WTC11 (cell line): ENCODE data around the gene CNTLN. TPM values are rescaled to one million over a fixed set of nuclear protein-coding genes. Genes with fewer than 3 reads are reported as not detected.

ENCODE experiments used
- ATAC-seq: fragments of 200-7000 bp; cut with Tn5 transposase; 2 replicates; pipeline ENCODE4 v1.10.0; 2021; ENCODE audit warnings: mild to moderate bottlenecking, moderate library complexity
- CTCF ChIA-PET: fragments of 300-600 bp; sonication (Branson Sonifier 250); formaldehyde crosslinking; loops from one replicate; lab custom pipeline; 2021; ENCODE audit warnings: antibody characterized with exemption; lab: Charles Lee
- POLR2A ChIA-PET: fragments of 350-600 bp; sonication (Branson Sonifier 250); formaldehyde crosslinking; loops from one replicate; lab custom pipeline; 2021; ENCODE audit warnings: antibody characterized with exemption; lab: Charles Lee
- DNase-seq: peaks from one replicate; pipeline ENCODE4 v3.0.0; 2021; ENCODE audit warnings: low spot score
- H3K27ac Mint-ChIP-seq: 2 replicates; pipeline ENCODE4 v1.8.0; 2021; ENCODE audit warnings: mixed read lengths
- H3K27me3 Mint-ChIP-seq: 2 replicates; pipeline ENCODE4 v1.8.0; 2021; ENCODE audit warnings: low read depth, mild to moderate bottlenecking, moderate library complexity, mixed read lengths
- H3K36me3 Mint-ChIP-seq: 2 replicates; pipeline ENCODE4 v1.8.0; 2021; ENCODE audit warnings: mixed read lengths
- H3K4me1 Mint-ChIP-seq: 2 replicates; pipeline ENCODE4 v1.8.0; 2022; ENCODE audit warnings: mixed read lengths
- H3K4me3 Mint-ChIP-seq: 2 replicates; pipeline ENCODE4 v1.8.0; 2021; ENCODE audit warnings: mild to moderate bottlenecking, moderate library complexity, mixed read lengths
- H3K9me3 Mint-ChIP-seq: 2 replicates; pipeline ENCODE4 v1.8.0; 2021; ENCODE audit warnings: mixed read lengths
- E2F4 ChIP-seq: sonication (generic); formaldehyde crosslinking; IDR thresholded peaks from 2 replicates; pipeline ENCODE4 v1.8.1; 2022; ENCODE audit warnings: low read depth, mild to moderate bottlenecking, moderate library complexity, missing genetic modification reagents, borderline replicate concordance
- E2F5 ChIP-seq: sonication (generic); formaldehyde crosslinking; IDR thresholded peaks from 2 replicates; pipeline ENCODE4 v1.8.1; 2022; ENCODE audit warnings: mild to moderate bottlenecking, moderate library complexity, missing genetic modification reagents
- ERG ChIP-seq: fragments of 250-450 bp; sonication (Bioruptor Pico); IDR thresholded peaks from 2 replicates; pipeline ENCODE4 v1.8.0; 2021; ENCODE audit warnings: mild to moderate bottlenecking
- FOXJ3 ChIP-seq: sonication (generic); formaldehyde crosslinking; IDR thresholded peaks from 2 replicates; pipeline ENCODE4 v1.9.0; 2021; ENCODE audit warnings: missing genetic modification reagents, mild to moderate bottlenecking, borderline replicate concordance
- FOXP4 ChIP-seq: sonication (generic); formaldehyde crosslinking; IDR thresholded peaks from 2 replicates; pipeline ENCODE4 v1.8.0; 2022; ENCODE audit warnings: mild to moderate bottlenecking, missing genetic modification reagents
- IRF2 ChIP-seq: sonication (generic); formaldehyde crosslinking; IDR thresholded peaks from 2 replicates; pipeline ENCODE4 v1.8.0; 2022; ENCODE audit warnings: low read depth, missing genetic modification reagents, borderline replicate concordance
- JAZF1 ChIP-seq: fragments of 250-450 bp; sonication (Bioruptor Pico); IDR thresholded peaks from 2 replicates; pipeline ENCODE4 v1.9.0; 2021; ENCODE audit warnings: moderate library complexity, mild to moderate bottlenecking, inconsistent platforms
- KAT7 ChIP-seq: sonication (generic); formaldehyde crosslinking; IDR thresholded peaks from 2 replicates; pipeline ENCODE4 v1.8.1; 2023; ENCODE audit warnings: missing genetic modification reagents, mild to moderate bottlenecking, borderline replicate concordance
- NR1H2 ChIP-seq: sonication (generic); formaldehyde crosslinking; IDR thresholded peaks from 2 replicates; pipeline ENCODE4 v1.9.0; 2021; ENCODE audit warnings: mild to moderate bottlenecking, moderate library complexity, missing genetic modification reagents
- PREB ChIP-seq: sonication (generic); formaldehyde crosslinking; IDR thresholded peaks from 2 replicates; pipeline ENCODE4 v1.8.1; 2022; ENCODE audit warnings: mild to moderate bottlenecking, missing genetic modification reagents, moderate library complexity, borderline replicate concordance
- SP1 ChIP-seq: sonication (generic); formaldehyde crosslinking; conservative IDR thresholded peaks from 2 replicates; pipeline ENCODE4 v1.8.1; 2022; ENCODE audit warnings: missing genetic modification reagents
- TEAD1 ChIP-seq: sonication (generic); formaldehyde crosslinking; IDR thresholded peaks from 2 replicates; pipeline ENCODE4 v1.8.0; 2022; ENCODE audit warnings: mild to moderate bottlenecking, missing genetic modification reagents
- USF1 ChIP-seq: sonication (generic); formaldehyde crosslinking; IDR thresholded peaks from 2 replicates; pipeline ENCODE4 v1.8.0; 2022; ENCODE audit warnings: mild to moderate bottlenecking, missing genetic modification reagents
- USF2 ChIP-seq: sonication (generic); formaldehyde crosslinking; IDR thresholded peaks from 2 replicates; pipeline ENCODE4 v1.8.1; 2023; ENCODE audit warnings: mild to moderate bottlenecking, missing genetic modification reagents, moderate library complexity
- ZNF232 ChIP-seq: sonication (generic); formaldehyde crosslinking; IDR thresholded peaks from 2 replicates; pipeline ENCODE4 v1.8.0; 2022; ENCODE audit warnings: mild to moderate bottlenecking, missing genetic modification reagents
- ZNF317 ChIP-seq: sonication (generic); formaldehyde crosslinking; IDR thresholded peaks from 2 replicates; pipeline ENCODE4 v1.8.1; 2023; ENCODE audit warnings: low read depth, mild to moderate bottlenecking, moderate library complexity, missing genetic modification reagents, borderline replicate concordance
- ZNF532 ChIP-seq: fragments of 250-450 bp; sonication (Bioruptor Pico); IDR thresholded peaks from 2 replicates; pipeline ENCODE4 v1.9.0; 2021; ENCODE audit warnings: mild to moderate bottlenecking, borderline replicate concordance
- total RNA-seq: library from RNA; stranded (reverse); gene quantifications from 3 replicates; pipeline ENCODE4 v1.2.3, GENCODE V29; 2021

CNTLN gene
- total RNA-seq, 1 experiment from 2014 or later = 13.4 TPM

GRCh38 chr9:17433526-17433925, 298.7 kb downstream of the CNTLN start (continued):
- no peak for TF ChIP-seq ZNF532 (CRISPR knock-in tag)
- no peak for TF ChIP-seq ZNF317 (CRISPR knock-in tag)
- no peak for TF ChIP-seq FOXJ3 (CRISPR knock-in tag)
- TF ChIP-seq E2F5 (CRISPR knock-in tag) = no peak
- TF ChIP-seq FOXP4 (CRISPR knock-in tag) = no peak

GRCh38 chr9:17436854-17437253, 302.0 kb downstream of the CNTLN start:
- POLR2A ChIA-PET = no interaction called here
- no peaks in the 10 kb centered on the region for H3K27me3 Mint-ChIP-seq
- peaks cover 3% of the 10 kb centered on the region; the same call in 1 of the 2 replicates for H3K4me1 Mint-ChIP-seq
- peaks cover 7% of the 10 kb centered on the region for H3K9me3 Mint-ChIP-seq
- ATAC-seq (no peak), DNase-seq (no peak)
- TF ChIP-seq E2F4 (CRISPR knock-in tag) (no peak), USF1 (CRISPR knock-in tag) (no peak), IRF2 (CRISPR knock-in tag) (no peak), ERG (no peak), USF2 (CRISPR knock-in tag) (no peak), TEAD1 (no peak), PREB (CRISPR knock-in tag) (no peak), JAZF1 (no peak), ZNF232 (CRISPR knock-in tag) (no peak), KAT7 (no peak), NR1H2 (CRISPR knock-in tag) (no peak), SP1 (no peak)
- H3K27ac Mint-ChIP-seq = no peak overlapping the region
- H3K36me3 Mint-ChIP-seq = peaks cover 3% of the 10 kb centered on the region; the same call in 1 of the 2 replicates
- no peak overlapping the region for H3K4me3 Mint-ChIP-seq
- CTCF ChIA-PET = no interaction called here
